Ectodermal cell (in vitro differentiated cells): ENCODE measurements around the gene ATP2C2.

ENCODE experiments used
- H3K27ac ChIP-seq: 2 replicates; pipeline ENCODE4 v1.7.0; 2013; ENCODE audit warnings: mild to moderate bottlenecking, low read depth, low read length; ENCODE audit not compliant: insufficient read depth, poor library complexity, severe bottlenecking
- H3K27me3 ChIP-seq: 2 replicates; pipeline ENCODE4 v1.7.0; 2013; ENCODE audit warnings: mild to moderate bottlenecking, low read length; ENCODE audit not compliant: insufficient read depth, control insufficient read depth, poor library complexity, severe bottlenecking
- H3K36me3 ChIP-seq: one replicate; pipeline ENCODE4 v1.7.0; 2013; ENCODE audit warnings: low read length; ENCODE audit not compliant: control insufficient read depth, insufficient read depth
- H3K4me1 ChIP-seq: one replicate; pipeline ENCODE4 v1.7.0; 2013; ENCODE audit warnings: low read length; ENCODE audit not compliant: control insufficient read depth, insufficient read depth
- H3K4me3 ChIP-seq: 2 replicates; pipeline ENCODE4 v1.7.0; 2013; ENCODE audit warnings: low read depth, low read length, control low read depth; ENCODE audit not compliant: insufficient read depth
- H3K9me3 ChIP-seq: 2 replicates; pipeline ENCODE4 v1.7.0; 2013; ENCODE audit warnings: mild to moderate bottlenecking, low read length, moderate library complexity; ENCODE audit not compliant: control insufficient read depth
- WGBS, 2 experiments: methylation state at CpG; one replicate each; pipeline ENCODE4 v1.1.7; 2013; ENCODE audit warnings: missing lambda C conversion rate in 2 of 2; 5-methylcytosine and 5-hydroxymethylcytosine counted together

The ATP2C2 gene

GRCh38 chr16:84406006-84406963 lies 37.9 kb downstream of the ATP2C2 start:
- H3K27me3 ChIP-seq, result no peaks in the 10 kb centered on the region
- H3K36me3 ChIP-seq, result no peaks in the 10 kb centered on the region
- no peak overlapping the region for H3K27ac ChIP-seq
- no peaks in the 10 kb centered on the region for H3K9me3 ChIP-seq
- 85 to 90% methylated on average over 16 of the region's 16 CpGs for WGBS, 2 experiments
- H3K4me1 ChIP-seq, result no peaks in the 10 kb centered on the region
- no peak overlapping the region for H3K4me3 ChIP-seq

GRCh38 chr16:84407588-84408313 lies 39.4 kb downstream of the ATP2C2 start:
- H3K36me3 ChIP-seq, result no peaks in the 10 kb centered on the region
- H3K4me1 ChIP-seq, result no peaks in the 10 kb centered on the region
- H3K4me3 ChIP-seq, result no peak overlapping the region
- no peaks in the 10 kb centered on the region for H3K9me3 ChIP-seq
- 83 to 87% methylated on average over 9 of the region's 9 CpGs for WGBS, 2 experiments
- no peaks in the 10 kb centered on the region for H3K27me3 ChIP-seq
- H3K27ac ChIP-seq, result no peak overlapping the region

- no peaks in the 10 kb centered on the region for H3K4me1 ChIP-seq
- H3K27me3 ChIP-seq, result no peaks in the 10 kb centered on the region
- H3K27ac ChIP-seq, result no peak overlapping the region
- no peak overlapping the region for H3K4me3 ChIP-seq
- H3K36me3 ChIP-seq, result no peaks in the 10 kb centered on the region
- WGBS, 2 experiments, result 85 to 91% methylated on average over 10 of the region's 10 CpGs
- no peaks in the 10 kb centered on the region for H3K9me3 ChIP-seq
These were observed 40.0 kb downstream of the ATP2C2 start for GRCh38 chr16:84408314-84408690.

DNA sequence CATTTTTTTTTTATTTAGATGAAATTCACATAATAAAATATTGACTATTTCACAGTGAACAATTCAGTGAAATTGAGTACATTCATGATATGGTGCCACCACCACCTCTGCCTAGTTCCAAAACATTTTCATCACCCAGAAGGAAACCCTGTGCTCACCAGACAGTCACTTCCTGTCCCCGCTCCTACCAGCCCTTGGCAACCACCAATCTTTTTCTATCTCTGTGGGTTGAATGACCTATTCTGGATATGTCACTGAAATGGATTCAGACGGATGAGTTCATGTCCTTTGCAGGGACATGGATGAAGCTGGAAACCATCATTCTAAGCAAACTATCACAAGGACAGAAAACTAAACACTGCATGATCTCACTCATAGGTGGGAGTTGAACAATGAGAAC lies 40.5 kb downstream of the ATP2C2 start:
- Histone ChIP-seq H3K27ac (no peak overlapping the region), H3K36me3 (no peaks in the 10 kb centered on the region), H3K4me1 (no peaks in the 10 kb centered on the region), H3K27me3 (no peaks in the 10 kb centered on the region), H3K4me3 (no peak overlapping the region), H3K9me3 (no peaks in the 10 kb centered on the region)
- 88 to 90% methylated on average over 2 of the region's 2 CpGs for WGBS, 2 experiments

DNA sequence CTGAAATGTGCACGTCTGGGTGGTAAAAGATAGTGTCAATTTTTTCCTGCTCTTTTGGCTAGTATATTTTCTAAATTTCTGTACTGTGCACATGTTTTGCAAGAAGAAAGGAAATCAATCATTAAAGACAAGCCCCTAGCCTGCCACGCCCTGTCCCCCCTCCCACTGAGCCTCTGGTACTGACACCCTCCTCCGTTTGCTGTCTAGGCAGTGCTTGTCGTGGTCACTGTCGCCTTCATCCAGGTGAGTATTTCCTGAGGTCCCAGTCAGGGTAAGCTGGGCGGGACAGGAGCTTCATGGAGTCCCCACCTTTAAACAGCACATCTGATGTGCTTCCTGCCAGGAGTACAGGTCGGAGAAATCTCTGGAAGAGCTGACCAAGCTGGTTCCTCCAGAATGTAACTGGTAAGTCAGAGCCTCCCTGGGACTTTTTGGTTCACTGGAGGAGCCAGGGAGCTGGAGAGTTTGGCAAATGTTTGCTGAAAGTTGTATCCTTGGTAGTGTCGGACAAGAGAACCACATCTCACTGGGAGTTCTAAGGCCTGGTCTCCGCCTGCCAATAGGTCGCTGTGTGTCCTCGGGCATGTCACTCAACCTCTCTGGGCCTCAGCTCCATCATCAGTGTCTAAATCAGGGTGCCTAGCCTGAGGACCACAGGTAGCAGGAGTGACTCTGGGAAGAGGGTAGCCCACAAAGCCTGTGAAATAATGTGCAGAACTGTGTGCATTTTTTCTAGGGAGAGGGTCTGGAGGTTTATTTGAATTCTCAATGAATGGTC lies 42.2 kb downstream of the ATP2C2 start:
- H3K27ac ChIP-seq, result no peak overlapping the region
- no peak overlapping the region for H3K4me3 ChIP-seq
- WGBS, 2 experiments, result 85 to 88% methylated on average over 11 of the region's 11 CpGs
- no peaks in the 10 kb centered on the region for H3K27me3 ChIP-seq
- H3K4me1 ChIP-seq, result no peaks in the 10 kb centered on the region
- H3K9me3 ChIP-seq, result no peaks in the 10 kb centered on the region
- no peaks in the 10 kb centered on the region for H3K36me3 ChIP-seq

DNA sequence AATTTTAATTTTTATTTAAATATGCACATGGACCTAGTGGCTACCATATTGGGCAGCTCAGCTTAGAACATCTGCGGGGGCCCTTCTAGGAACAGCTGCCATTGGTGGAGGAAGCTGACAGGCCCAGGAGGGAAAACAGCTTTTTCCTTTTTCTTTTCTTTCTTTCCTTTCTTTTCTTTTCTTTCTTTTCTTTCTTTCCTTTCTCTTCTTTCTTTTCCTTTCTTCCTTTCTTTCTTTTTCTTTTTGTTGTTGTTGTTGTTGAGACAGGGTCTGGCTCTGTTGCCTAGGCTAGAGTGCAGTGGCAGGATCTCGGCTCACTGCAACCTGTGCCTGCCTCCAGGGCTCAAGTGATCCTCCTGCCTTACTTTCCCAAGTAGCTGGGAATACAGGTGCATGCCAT lies 43.4 kb downstream of the ATP2C2 start:
- no peaks in the 10 kb centered on the region for H3K4me1 ChIP-seq
- no peaks in the 10 kb centered on the region for H3K27me3 ChIP-seq
- no peaks in the 10 kb centered on the region for H3K9me3 ChIP-seq
- H3K36me3 ChIP-seq, result no peaks in the 10 kb centered on the region
- H3K4me3 ChIP-seq, result no peak overlapping the region
- 69 to 73% methylated on average over 2 of the region's 2 CpGs for WGBS, 2 experiments
- no peak overlapping the region for H3K27ac ChIP-seq

GRCh38 chr16:84412262-84412661 lies 43.9 kb downstream of the ATP2C2 start:
- WGBS, 2 experiments, result 78 to 82% methylated on average over 11 of the region's 11 CpGs
- Histone ChIP-seq H3K4me1 (no peaks in the 10 kb centered on the region), H3K9me3 (no peaks in the 10 kb centered on the region), H3K27me3 (no peaks in the 10 kb centered on the region), H3K27ac (no peak overlapping the region), H3K4me3 (no peak overlapping the region), H3K36me3 (no peaks in the 10 kb centered on the region)

DNA sequence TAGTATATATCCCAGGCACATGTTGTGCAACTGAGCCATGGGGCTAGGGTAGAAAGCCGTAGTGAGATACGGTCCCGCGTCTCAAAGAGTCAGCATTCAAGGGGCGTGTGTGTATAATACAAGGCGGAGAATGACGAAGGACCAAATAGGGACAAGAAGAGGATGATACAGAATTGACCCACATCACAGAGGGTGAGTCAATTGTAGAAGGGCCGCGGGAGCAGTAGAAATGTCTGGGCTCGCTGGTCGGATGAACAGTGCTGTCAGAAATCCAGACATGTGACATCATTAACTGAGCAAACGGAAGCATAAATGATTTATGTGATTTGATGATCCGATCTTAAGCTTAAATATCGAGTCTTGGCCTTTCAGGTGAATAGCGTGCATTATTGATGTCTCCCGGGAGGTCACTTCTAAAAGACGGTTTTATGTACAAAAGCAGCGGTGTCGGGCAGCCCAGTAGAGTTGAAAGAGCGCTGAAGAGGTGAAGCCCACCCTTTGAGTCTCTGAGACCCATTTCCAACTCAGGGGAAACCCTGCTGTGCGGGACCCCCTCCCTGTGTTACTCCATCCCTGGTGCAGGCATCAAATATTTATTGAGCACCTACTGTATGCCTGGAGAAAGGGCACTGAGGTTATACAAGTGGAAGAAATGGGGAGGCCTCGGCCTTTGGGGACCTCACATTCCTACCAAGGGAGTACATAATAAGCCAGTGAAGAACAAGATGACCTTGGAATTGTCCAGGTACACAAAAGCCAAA lies 45.1 kb downstream of the ATP2C2 start:
- Histone ChIP-seq H3K27me3 (no peaks in the 10 kb centered on the region), H3K4me3 (no peak overlapping the region), H3K36me3 (no peaks in the 10 kb centered on the region), H3K27ac (no peak overlapping the region), H3K9me3 (no peaks in the 10 kb centered on the region), H3K4me1 (no peaks in the 10 kb centered on the region)
- WGBS, 2 experiments, result 92 to 93% methylated on average over 22 of the region's 22 CpGs

GRCh38 chr16:84414789-84415326 lies 46.5 kb downstream of the ATP2C2 start:
- no peaks in the 10 kb centered on the region for H3K36me3 ChIP-seq
- no peak overlapping the region for H3K4me3 ChIP-seq
- WGBS, 2 experiments, result 74 to 76% methylated on average over 12 of the region's 12 CpGs
- no peak overlapping the region for H3K27ac ChIP-seq
- no peaks in the 10 kb centered on the region for H3K9me3 ChIP-seq
- no peaks in the 10 kb centered on the region for H3K27me3 ChIP-seq
- no peaks in the 10 kb centered on the region for H3K4me1 ChIP-seq
